ENCODE results near the gene ZMYM4.
"Not testable (repeated sequence)": the region's sequence is repeated elsewhere in the genome, so short reads cannot be mapped to it uniquely, and the experiment has no call there.

Gene ZMYM4

GRCh38 chr1:35268282-35269200 is at the start of gene ZMYM4:
TSS of gene ZMYM4 (plus strand) at chr1:35268709. CDS start at chr1:35269047, 338 bp downstream.
- peak; percentile 76 to 98 (median 88) for DNase-seq
- intact Hi-C loops (cut with DNase I) = loop anchor here (10.0 kb wide), 1 partner anchor 64 kb away; no protein-coding TSS in a partner anchor

DNA sequence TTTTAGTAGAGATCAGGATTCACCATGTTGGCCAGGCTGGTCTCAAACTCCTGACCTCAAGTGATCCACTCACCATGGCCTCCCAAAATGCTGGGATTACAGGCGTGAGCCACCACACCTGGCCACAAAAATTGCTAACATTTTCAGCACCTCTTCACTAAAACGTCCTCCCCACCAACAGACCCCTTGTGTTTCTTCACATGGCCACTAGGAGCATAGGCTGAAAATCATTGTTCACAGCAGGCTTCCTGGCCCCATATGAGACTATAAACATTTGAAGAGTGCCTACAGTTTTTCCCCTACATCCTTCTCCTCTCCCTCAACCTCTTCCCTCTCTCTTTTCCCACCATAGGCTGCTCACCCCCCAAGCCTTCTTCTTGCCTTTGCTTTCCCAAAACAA is 47.5 kb upstream of the ZMYM4 start:
- DNase-seq = no peak
- intact Hi-C loops (cut with DNase I) = no loop called here

DNA sequence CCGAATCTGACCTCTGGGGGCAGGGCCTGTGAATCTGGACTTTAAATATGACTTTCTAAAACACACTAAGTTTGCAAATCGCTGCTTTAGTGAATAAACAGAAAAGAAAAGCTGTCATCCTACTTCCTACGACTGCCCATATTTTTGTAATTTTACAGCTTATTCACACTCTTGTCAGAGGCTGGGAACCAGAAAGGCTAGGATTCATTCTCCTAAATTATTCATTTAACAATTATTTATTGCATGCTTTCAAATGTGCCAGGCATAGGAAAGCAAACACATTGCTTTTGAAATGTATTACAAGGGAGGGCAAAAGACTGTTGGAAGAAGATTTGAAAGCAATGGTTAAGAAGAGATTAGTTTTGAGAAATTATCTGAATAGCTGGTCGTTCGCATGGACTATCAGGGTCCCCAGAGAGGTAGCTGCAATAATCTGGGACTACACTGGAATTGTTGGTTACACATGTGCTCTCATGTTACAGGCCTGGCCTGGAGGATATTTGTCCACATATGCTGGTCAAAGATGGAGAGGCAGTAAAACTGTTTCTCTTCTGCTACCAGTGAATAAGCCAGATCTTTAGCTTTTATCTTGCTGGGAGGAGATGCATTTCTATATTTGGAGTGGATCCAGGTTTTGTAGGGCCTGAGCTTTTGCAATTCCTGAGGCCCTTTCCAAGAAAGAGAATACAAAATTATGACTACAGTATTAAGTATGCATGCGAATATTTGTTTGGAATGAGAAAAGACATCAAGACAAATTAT is 46.0 kb upstream of the ZMYM4 start:
- intact Hi-C loops (cut with DNase I) = no loop called here
- no peak for DNase-seq

GRCh38 chr1:35223084-35223630 is 45.4 kb upstream of the ZMYM4 start:
- DNase-seq = no peak
- intact Hi-C loops (cut with DNase I) = no loop called here

GRCh38 chr1:35226546-35226945 is 42.0 kb upstream of the ZMYM4 start:
- intact Hi-C loops (cut with DNase I) = no loop called here
- no peak for DNase-seq

DNA sequence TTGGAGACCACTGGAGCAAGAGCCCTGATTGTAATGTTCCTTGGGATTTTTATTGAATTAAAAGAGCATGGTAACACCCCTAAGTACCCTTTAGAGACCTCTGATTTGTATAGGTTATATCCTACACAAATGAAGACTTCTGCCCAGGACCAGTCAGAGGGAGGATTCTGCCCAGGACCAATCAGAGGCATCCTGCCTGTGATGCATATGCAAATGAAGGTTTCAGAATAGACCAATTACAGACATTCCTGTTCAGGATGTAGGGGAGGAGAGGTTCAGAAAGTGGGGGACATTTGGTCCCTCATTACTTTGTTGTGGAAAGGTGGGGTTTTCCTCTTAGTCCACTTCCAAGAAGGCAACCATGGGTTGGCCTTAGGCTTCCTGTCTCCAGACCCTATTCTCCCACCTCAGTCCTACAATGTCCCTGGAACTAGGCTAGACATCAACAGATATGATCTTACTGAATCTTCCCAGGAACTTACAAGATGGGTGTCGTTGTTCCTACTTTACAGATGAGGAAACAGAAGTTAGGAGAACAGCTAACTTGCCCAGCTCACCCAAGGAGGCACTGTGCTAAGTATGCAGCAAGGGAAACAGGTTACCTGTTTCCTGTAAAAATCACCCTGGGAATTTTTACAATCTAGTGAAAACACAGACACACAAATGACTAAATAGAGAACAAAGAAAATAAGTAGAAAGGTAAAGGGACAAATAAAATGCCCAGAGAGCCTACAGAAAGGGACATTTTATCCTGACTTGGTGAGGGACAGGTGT is 38.7 kb upstream of the ZMYM4 start:
- intact Hi-C loops (cut with DNase I) = no loop called here
- DNase-seq = no peak

DNA sequence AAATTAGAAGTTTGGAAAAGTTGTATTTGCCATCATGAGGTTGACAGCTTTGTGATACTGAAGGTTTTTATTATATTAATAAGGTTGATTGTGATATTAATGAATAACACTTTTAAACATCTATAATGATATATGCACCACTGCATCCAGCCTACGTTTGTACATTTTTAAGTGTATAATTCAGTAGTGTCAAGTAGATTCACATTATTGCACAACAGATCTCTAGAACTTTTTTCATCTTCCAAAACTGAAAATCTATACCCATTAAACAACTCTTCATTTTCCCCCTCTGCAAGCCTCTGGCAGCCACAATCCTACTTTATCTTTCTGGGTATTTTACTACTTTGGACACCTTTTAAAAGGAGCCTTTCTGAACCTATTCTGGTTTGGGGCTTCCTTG is 37.2 kb upstream of the ZMYM4 start:
- DNase-seq = no peak
- intact Hi-C loops (cut with DNase I) = no loop called here

GRCh38 chr1:35236772-35237171 is 31.7 kb upstream of the ZMYM4 start:
- DNase-seq; intact Hi-C loops (cut with DNase I): not testable (repeated sequence)

DNA sequence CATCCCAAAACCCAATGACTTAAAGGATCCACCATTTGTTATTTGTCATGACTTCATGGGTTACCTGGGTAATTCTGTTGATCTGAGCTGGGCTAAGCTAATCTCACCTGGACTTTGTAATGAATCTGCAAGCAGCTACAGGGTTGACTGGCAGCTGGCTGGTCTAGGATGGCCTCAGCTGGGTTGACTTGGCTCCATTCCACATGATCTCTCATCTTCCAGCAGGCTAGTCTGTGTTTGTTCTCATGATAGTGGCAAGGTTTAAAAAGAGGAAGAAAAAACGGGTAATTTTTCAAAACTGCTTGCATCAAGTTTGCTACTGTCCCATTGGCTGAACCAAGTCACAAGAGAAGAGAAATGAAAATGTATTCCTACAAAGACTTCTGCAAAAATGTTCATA is 24.8 kb upstream of the ZMYM4 start:
- intact Hi-C loops (cut with DNase I) = no loop called here
- DNase-seq = no peak

DNA sequence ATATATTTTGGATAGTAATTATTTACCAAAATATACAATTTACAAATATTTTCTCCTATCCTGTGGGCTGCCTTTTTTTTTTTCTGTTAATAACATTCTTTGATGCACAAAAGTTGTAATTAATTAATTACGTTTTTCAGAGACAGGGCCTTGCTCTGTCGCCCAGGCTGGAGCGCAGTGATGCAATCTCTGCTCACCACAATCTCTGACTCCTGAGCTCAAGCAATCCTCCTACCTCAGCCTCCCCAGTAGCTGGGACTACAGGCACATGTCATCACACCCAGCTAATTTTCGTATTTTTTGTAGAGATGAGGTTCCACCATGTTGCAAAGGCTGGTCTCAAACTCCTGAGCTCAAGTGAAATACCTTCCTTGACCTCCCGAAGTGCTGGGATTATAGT is 21.3 kb upstream of the ZMYM4 start:
- intact Hi-C loops (cut with DNase I) = no loop called here
- no peak for DNase-seq

GRCh38 chr1:35253941-35254340 is 14.6 kb upstream of the ZMYM4 start:
- intact Hi-C loops (cut with DNase I) = no loop called here
- DNase-seq = no peak

- intact Hi-C loops (cut with DNase I) = no loop called here
- no peak for DNase-seq
Observed at GRCh38 chr1:35255276-35255675, 13.2 kb upstream of the ZMYM4 start.

DNA sequence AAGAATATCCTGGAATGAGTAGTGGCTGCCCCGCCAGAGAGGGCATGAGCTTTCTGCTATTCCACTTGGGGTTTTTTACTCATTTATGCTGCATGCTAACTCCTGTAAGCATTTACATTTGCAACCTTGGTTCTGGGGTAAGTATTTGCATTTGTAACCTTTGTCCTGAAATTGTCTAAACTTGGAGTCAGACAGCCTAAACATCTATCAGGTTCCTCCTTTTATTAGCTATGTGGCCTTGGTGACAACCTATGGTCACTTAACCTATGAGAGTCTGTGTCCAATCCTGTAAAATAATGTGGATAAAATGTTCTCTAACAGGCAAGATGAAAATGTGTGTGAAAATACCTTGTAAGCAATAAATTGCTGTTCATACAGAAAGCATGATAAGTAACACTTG is 8.9 kb upstream of the ZMYM4 start:
- intact Hi-C loops (cut with DNase I) = no loop called here

DNA sequence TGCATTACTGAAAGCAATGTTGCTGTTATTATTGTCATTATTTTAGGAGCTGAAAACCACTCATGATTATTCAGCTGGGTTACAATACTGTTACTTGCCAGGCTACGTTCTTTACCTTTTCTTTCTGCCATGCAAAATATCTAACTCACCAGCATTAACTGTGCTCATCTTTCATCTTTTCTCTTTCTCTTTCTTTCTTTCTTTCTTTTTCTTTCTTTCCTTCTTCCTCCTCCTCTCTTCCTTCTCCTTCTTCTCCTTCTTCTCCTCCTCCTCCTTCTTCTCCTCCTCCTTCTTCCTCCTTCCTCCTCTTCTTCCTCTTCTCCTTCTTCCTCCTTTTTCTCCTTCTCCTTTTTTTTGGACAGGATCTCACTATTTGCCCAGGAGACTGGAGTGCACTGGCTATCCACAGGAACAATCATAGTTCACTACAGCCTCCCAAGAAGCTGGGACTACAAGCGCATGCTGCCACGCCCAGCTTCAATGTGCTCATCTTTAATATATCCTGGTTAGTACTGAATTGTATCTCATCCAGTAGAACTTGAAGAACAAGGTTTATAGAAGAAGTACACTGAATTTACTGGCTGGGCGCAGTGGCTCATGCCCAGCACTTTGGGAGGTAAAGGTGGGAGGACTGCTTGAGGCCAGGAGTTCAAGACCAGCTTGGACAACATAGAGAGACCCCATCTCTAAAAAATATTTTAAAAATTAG is 6.9 kb upstream of the ZMYM4 start:
- intact Hi-C loops (cut with DNase I) = loop anchor here (10.0 kb wide), 1 partner anchor 57 kb away; no protein-coding TSS in a partner anchor
- DNase-seq = no peak

More for the DNA sequence above, 8.9 kb upstream of the ZMYM4 start:
- DNase-seq = no peak

DNA sequence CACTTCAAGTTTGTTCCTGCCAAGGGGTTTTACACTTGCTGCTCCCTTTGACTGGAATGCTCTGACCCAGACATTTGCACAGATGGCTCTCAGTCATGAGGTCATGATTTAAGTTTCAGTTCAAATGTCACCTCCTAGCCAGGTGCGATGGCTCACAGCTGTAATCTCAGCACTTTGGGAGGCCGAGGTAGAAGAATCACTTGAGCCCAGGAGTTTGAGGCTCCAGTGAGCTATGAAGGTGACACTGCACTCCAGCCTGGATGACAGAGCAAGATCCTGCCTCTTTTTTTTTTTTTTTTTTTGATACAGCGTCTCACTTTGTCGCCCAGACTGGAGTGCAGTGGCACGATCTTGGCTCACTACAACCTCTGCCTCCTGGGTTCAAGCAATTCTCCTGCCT is 4.5 kb upstream of the ZMYM4 start:
- DNase-seq = no peak
- intact Hi-C loops (cut with DNase I) = loop anchor here (10.0 kb wide), 1 partner anchor 59 kb away; no protein-coding TSS in a partner anchor

DNA sequence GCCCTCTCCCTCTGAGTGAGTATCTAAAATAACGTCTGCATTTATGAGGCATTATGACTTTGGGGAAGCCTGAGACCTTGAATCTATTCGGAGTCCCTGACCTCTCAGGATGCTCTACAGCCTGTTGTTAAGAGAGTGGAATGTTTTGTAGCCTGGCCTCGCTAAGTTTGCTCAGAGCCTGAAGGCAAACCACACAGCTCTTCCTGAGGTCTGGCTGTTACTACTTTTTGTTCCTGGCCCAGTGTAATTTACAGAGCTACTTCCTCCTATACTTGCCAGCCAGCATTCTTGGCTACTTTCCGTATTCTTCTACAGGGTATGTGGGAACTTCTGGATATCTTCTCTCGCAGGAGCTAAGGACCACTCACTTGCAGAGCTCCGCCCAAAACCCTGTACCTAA is 3.6 kb upstream of the ZMYM4 start:
- no peak for DNase-seq
- intact Hi-C loops (cut with DNase I) = loop anchor here (10.0 kb wide), 1 partner anchor 60 kb away; no protein-coding TSS in a partner anchor

GRCh38 chr1:35266306-35266705 is 2.2 kb upstream of the ZMYM4 start:
- no peak for DNase-seq
- intact Hi-C loops (cut with DNase I) = loop anchor here (10.0 kb wide), 1 partner anchor 62 kb away; no protein-coding TSS in a partner anchor

GRCh38 chr1:35269201-35269988 is 886 bp downstream of the ZMYM4 start:
- intact Hi-C loops (cut with DNase I) = loop anchor here (10.0 kb wide), 1 partner anchor 65 kb away; no protein-coding TSS in a partner anchor
- no peak for DNase-seq

GRCh38 chr1:35269989-35270289 is 1.4 kb downstream of the ZMYM4 start:
- intact Hi-C loops (cut with DNase I) = loop anchor here (10.0 kb wide), 1 partner anchor 65 kb away; no protein-coding TSS in a partner anchor
- DNase-seq = no peak

Data from posterior cingulate gyrus (tissue), 11 donors.